MV-4-11 (cell line): ENCODE results near the gene WDR33.
"Not testable (repeated sequence)": the region's sequence is repeated elsewhere in the genome, so short reads cannot be mapped to it uniquely, and the experiment has no call there.

Experiments used
- DNase-seq: peaks from one replicate; lab custom pipeline; 2025; lab: John Stamatoyannopoulos, UW

Gene WDR33

DNA sequence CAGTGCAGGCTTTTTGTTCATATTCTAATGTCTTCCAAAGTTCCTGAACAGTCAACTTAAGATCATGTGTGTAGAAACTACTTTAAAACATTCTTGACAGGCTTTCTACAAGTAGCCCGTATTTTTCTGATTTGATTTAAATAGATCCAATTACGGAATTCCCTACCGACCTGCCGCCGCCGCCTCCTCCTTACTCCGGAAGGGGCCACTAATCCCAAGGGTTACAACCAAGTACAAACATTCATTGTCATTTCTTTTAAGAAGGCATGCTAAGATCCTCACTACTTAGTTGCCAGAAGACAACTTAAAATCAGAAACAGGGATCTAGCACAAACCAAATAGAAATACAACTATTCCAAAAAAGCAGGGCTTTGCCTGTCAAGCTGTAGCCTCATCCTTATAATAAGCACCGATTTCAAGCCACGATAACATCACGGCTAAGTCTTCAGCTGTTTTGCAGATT, 784 bp downstream of the WDR33 start:
- no peak for DNase-seq

DNA sequence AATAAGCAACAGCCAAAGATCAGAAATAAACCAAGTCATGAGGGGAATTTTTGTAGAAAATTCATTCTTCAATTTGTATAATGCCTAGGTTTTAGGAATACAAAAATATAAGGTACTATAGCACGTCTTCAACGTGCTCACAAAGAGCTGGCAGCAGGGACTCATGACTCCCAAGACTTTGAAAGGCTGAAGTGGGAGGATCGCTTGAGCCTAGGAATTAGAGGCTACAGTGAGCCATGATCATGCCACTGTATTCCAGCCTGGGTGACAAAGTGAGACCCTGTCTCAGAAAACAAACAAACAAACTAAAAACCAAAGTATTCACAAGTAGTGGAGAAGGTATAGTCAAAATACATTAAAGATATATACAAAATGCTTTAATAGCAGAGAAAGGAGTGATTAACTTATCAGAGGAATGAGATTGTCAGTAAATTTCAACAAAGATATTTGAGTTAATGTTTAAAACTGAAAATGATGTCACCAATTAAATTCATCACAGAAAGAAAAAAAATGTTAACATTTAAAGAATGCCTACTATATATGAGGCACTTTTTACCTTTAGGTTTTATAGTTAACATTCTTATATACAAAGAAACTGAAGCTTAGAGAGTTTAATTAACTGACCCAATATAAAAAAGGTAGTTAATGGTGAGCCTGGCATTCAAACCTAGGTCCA, 3.2 kb downstream of the WDR33 start:
- no peak for DNase-seq

- not testable (repeated sequence) for DNase-seq
These were observed 4.1 kb downstream of the WDR33 start for GRCh38 chr2:127806860-127807259.

- DNase-seq, result no peak
These were observed 5.5 kb downstream of the WDR33 start for GRCh38 chr2:127805491-127805890.

GRCh38 chr2:127799926-127800325, 11.0 kb downstream of the WDR33 start:
- DNase-seq, result no peak

GRCh38 chr2:127796389-127796788, 14.6 kb downstream of the WDR33 start:
- DNase-seq, result peak; percentile 29

- DNase-seq, result peak; percentile 65
These were observed 16.1 kb downstream of the WDR33 start for GRCh38 chr2:127794901-127795300.

DNA sequence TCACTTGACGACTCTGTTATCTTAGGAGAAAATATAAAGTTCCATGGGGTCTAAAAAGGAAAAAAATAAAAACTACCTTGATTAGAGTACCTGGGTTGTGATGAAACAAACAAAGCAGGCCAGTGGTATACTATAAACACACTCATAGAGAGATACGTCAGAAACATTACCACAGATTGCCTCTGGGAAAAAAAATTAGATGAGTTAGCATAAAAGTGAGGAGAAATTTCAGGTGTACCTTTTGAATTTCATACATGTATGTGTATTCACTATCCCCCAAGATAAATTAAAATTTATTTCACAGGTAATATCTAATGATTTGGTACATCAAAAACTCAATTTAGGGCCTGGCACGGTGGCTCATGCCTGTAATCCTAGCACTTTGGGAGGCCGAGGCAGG, 18.2 kb downstream of the WDR33 start:
- DNase-seq, result no peak

- peak; percentile 69 for DNase-seq
These were observed 20.1 kb downstream of the WDR33 start for GRCh38 chr2:127790694-127791529.

DNA sequence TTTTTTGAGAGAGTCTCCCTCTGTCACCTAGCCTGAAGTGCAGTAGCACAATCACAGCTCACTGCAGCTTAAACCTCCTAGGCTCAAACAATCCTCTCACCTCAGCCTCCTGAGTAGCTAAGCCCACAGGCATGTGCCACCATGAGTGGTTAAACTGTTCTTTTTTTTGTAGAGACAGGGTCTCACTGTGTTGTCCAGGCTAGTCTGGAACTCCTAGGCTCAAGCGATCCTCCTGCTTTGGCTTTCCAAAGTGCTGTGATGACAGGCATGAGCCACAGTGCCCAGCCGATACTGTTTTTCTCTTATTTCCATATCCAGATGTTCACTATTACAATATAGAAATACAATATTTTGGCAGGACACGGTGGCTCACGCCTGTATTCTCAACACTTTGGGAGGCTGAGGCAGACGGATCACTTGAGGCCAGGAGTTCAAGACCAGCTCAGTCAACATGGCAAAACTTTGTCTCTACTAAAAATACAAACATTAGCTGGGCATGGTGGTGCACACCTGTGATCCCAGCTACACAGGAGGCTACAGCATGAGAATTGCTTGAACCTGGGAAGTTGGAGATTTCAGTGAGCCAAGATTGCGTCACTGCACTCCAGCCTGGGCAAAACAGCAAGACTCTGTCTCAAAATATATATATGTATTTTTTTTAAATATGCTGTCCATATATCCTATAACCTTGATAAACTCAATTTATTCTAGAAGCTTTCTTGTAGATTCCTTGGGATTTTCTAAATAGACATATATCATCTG, 24.7 kb downstream of the WDR33 start:
- DNase-seq, result no peak

GRCh38 chr2:127784965-127785518, 25.9 kb downstream of the WDR33 start:
- DNase-seq, result no peak

GRCh38 chr2:127783101-127783500, 27.9 kb downstream of the WDR33 start:
- DNase-seq, result peak; percentile 13

DNA sequence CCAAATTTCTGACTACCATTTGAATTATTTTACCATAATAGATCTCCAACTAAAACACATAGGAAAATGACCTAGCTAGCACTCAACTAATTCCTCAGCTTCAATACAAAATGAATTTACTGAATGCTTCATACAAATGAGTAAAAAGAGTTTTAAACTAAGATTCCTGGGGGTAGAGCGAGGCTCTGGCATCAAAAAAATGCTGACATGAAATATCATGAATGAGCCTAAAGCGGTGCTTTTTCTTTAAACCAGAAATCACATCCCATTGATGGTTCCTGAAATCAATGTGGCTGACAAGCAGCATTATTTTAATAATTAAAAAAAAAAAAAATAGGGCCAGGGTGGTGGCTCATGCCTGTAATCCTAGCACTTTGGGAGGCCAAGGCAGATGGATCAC, 32.1 kb downstream of the WDR33 start:
- DNase-seq, result no peak

GRCh38 chr2:127778447-127778846, 32.5 kb downstream of the WDR33 start:
- no peak for DNase-seq

DNA sequence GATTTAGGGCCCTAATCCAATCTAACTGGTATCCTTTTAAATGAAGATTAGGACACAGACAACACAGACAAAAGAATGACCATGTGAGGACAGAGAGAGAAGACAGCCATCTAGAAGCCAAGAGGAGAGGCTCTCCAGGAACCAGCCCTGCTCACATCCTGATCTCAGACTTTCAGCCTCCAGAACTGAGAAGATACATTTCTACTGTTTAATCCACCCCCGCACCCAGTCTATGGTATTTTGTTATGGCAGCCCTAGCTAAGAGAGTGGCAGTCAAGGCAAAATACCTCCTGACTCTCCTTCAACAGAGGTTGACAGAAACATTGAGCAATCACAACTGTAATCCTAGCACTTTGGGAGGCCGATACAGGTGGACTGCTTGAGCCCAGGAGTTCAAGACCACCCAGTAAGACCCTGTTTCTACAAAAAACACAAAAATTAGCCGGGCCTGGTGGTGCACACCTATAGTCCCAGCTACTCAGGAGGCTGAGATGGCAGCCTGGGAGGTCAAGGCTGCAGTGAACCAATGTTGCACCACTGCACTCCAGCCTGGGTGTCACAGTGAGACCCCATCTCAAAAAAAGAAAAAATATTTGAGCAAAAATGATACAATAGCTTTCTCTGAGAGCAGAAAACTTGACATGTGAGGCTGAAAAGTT, 34.7 kb downstream of the WDR33 start:
- no peak for DNase-seq

DNA sequence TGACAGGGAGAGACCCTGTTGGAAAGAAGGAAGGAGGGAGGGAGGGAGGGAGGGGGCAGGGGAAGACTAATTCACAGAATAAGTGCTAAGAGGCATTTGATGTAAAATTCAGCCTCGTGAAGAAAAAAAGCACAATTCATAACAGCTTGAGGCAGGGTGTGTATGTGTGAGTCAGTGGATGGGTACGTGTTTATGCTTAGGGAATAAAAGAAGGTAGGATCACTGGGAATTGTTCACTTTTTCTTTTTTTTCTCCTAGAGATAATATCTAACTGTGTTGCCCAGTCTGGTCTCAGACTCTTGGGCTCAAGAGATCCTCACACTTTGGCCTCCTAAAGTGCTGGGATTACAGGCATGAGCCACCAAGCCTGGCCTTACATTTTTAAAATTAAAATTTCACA, 39.2 kb downstream of the WDR33 start:
- no peak for DNase-seq

GRCh38 chr2:127770973-127771735, 39.8 kb downstream of the WDR33 start:
- peak; percentile 63 for DNase-seq

DNA sequence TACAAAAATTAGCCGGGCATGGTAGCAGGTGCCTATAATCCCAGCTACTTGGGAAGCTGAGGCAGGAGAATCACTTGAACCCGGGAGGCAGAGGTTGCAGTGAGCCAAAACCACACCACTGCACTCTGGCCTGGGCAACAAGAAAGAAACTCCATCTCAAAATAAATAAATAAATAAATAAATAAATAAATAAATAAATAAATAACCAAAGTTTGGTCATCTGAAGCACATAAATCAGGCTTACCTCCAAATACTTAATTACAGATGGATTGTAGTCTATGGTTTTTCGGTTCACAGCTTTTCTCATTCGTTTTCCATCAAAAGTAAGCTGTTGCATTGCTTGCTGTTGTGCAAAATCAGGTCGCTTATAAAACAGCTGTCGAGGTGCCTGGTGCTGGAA, 40.4 kb downstream of the WDR33 start:
- DNase-seq, result not testable (repeated sequence)

DNA sequence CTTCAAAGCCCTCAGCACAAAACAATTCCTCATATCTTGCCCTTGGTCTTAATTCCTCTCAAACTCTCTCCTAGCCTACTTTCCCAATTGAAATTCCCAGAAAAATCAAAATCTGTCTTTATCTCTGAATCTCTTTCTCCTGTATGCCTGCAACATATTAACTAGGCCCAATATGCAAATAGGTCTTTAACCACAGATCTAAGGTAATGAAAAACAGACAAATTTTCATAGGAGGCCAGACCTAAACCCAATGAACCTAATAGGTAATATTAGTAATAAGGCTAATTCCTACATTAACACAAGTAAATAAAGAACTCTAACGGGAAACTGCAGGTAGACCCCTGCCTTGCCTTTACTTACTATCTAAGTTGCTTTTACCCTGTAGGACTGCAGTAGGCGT, 41.4 kb downstream of the WDR33 start:
- DNase-seq, result no peak

GRCh38 chr2:127768775-127769479, 42.0 kb downstream of the WDR33 start:
- DNase-seq, result no peak
